WTC11 (cell line): ENCODE results near the gene VWDE.

Source experiments
- CREM ChIP-seq: sonication (generic); formaldehyde crosslinking; IDR thresholded peaks from 2 replicates; pipeline ENCODE4 v1.8.1; 2022; ENCODE audit warnings: mild to moderate bottlenecking, missing genetic modification reagents, moderate library complexity
- FOXK1 ChIP-seq: sonication (generic); formaldehyde crosslinking; IDR thresholded peaks from 2 replicates; pipeline ENCODE4 v1.8.0; 2022; ENCODE audit warnings: mild to moderate bottlenecking, moderate library complexity, missing genetic modification reagents
- TF ChIP-seq, protein P1 (sequence below): sonication (generic); formaldehyde crosslinking; IDR thresholded peaks from 2 replicates; pipeline ENCODE4 v1.8.1; 2023; ENCODE audit warnings: mild to moderate bottlenecking, missing genetic modification reagents, moderate library complexity

DNA sequence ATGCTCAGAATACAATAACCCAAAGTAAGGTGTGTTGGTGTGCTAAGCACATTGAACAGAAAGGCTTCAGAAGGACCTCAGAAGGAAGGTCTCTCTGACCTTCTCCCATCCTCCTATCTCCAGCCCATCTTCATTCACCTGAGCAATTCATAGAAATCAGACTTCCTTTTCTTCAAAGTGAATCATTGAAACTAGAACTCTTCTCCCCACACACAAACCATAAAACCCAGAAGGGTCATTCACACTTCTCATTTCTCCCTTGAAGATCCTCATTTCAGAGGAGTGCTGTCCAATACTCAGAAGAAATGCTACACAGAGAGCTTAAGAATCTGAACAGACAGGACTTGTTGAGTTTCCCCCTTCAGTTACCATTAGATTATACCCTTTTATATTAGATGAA lies 89.5 kb downstream of the VWDE start:
- TF ChIP-seq, protein P1, sequence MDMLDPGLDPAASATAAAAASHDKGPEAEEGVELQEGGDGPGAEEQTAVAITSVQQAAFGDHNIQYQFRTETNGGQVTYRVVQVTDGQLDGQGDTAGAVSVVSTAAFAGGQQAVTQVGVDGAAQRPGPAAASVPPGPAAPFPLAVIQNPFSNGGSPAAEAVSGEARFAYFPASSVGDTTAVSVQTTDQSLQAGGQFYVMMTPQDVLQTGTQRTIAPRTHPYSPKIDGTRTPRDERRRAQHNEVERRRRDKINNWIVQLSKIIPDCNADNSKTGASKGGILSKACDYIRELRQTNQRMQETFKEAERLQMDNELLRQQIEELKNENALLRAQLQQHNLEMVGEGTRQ (CRISPR knock-in tag), result no peak
- TF ChIP-seq CREM (CRISPR knock-in tag) (no peak), FOXK1 (no peak)
